IPS DF 4.7 (cell line): Measurements from ENCODE around the gene KCTD11.

Experiments
- DNase-seq: peaks from one replicate; pipeline ENCODE4 v3.0.0-alpha.2; 2013; ENCODE audit warnings: low spot score; ENCODE audit errors: extremely low read depth

The KCTD11 gene

GRCh38 chr17:7403977-7404736 lies 52.2 kb downstream of the KCTD11 start, which contains the start of gene TMEM256:
TMEM256 (minus strand) TSS chr17:7404097; CDS start chr17:7404084, 13 bp downstream.
- peak; percentile 97 for DNase-seq
